Endometrium (tissue), 2 donors: ENCODE results near the gene HORMAD2.

Experiments used
- FAIRE-seq: peaks from 2 replicates; lab custom pipeline; 2012; peaks lifted over from hg19 to GRCh38; lab: Jason Lieb, UNC
- donor health status: control.
- donor health status: control.

Gene HORMAD2

GRCh38 chr22:30169002-30169401 lies 88.7 kb downstream of the HORMAD2 start:
- FAIRE-seq, result no peak

DNA sequence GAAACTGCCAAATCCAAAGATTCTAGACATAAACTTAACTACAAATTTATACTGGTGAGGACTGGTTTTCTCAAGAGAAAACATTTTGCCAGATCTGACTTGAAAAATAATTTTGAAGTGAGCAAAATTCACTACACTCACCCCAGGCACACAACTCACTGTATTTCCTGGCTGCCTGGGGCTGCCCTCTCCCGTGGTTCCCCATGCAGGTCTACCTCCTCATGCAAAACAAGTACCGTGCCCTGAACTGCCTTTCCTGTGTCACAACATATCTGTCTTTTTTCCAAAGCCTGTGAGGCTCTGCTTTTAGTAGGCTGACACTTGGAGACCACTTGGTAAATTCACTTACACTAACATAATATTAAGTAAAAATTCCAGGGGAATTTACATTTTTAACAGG lies 89.9 kb downstream of the HORMAD2 start:
- no peak for FAIRE-seq

DNA sequence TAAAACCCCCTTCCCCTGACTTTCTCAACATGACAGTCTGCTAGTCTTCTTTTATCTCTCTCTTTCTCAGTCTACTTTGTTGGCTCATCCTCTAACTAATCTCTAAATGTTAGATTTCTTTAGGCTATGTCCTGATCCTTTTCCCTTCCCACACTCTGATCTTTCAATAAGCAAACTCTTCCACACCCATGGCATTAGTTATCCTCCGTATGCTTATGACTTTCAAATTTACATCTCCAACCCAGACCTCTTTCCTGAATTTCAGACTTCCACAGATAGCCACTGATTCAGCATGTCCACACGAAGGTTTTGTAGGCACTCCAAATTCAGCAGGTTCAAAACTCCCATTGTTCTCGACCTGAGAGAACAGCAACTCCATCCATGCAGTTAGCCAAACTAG lies 90.7 kb downstream of the HORMAD2 start:
- no peak for FAIRE-seq

DNA sequence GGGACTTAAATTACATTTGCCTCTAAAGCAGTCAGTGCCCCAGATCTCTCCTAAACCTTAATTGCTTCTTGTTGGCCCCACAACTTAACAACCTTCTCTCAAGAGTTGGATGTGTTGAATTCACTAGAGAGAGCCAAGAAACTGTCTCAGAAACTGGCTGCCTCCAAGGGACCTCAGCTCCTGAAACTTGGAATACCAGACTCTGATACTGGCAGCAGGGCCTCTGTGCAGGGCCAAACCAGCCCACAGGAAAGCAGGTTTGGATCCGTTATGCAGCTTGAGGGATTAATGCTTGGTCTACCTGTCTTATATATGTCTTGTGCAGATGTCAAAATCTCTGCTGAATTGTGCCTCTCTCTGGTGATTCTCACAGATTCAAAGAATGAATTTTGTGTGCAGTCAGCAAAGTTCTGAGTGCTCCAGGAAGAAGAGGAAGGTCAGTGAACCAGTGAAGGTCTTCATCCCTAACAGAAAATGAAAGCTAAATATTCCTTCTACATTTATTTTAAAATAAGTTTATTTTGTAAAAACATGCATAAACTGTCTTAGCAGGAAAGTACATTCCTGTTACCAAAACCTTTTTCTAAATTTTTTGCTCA lies 95.5 kb downstream of the HORMAD2 start:
- no peak for FAIRE-seq

GRCh38 chr22:30176431-30176830 lies 96.2 kb downstream of the HORMAD2 start:
- FAIRE-seq, result no peak

- FAIRE-seq, result no peak
Observed at GRCh38 chr22:30178181-30179126, 98.2 kb downstream of the HORMAD2 start.

- FAIRE-seq, result no peak
Observed at GRCh38 chr22:30180616-30181015, 100.4 kb downstream of the HORMAD2 start.

- no peak for FAIRE-seq
Observed at GRCh38 chr22:30181459-30182349, 101.4 kb downstream of the HORMAD2 start.

DNA sequence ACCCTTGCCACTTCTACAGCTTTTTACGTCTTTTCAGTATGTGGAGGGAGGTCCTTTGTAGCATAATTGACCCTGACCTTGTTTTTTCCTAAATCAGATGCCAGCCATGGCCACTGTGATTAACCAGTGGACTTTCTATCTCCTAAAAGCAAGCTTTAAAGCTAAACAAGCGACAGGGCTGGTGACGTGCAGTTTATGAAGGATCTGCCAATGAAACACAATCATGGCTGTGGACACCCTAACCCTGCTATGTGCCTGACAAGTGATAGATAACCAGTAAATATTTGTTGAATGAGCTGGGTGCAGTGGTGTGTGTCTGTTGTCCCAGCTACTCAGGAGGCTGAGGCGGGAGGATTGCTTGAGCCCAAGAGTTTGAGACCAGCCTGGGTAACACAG lies 102.1 kb downstream of the HORMAD2 start:
- FAIRE-seq, result no peak

- no peak for FAIRE-seq
Observed at GRCh38 chr22:30182815-30183214, 102.6 kb downstream of the HORMAD2 start.

- FAIRE-seq, result no peak
Observed at GRCh38 chr22:30183271-30183670, 103.0 kb downstream of the HORMAD2 start.

DNA sequence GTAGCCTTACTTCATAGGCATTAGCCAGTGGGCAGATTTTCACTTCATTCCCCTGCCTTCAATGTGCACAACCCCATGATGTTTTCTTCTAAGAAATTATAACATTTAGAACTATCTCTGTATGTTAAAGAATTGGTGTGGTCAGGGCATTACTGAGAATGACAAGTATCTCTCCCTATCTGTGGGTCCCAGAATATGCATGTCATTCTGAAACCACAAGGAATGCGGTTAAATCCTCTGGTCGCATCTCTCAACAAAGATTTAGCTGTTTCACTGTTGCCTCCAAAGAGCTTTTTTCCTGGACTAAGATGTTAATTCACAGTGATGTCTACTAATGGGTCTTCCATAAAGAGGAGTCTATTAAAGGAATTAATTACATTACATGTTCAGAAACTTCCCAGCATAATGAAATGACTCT lies 103.6 kb downstream of the HORMAD2 start:
- FAIRE-seq, result no peak

- FAIRE-seq, result no peak
Observed at GRCh38 chr22:30185129-30185528, 104.9 kb downstream of the HORMAD2 start.

DNA sequence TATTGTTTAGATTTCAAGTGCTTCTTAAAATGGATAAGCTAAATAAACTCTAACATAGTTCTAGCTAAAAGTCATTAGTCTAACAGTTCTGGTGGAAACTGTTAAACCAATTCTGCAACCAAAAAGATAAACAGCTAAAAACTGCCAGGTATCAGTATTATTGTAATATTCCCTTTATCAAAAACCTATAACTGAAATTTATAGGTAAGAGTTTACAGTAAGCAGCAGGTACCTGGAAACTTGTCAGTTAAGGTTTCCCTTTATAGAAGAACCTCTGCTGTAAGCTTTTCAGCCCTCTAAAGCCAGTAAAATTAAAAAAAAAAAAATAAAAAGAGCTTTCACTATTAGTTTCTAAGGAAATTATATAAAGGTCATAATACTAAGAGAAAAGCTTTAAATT lies 105.3 kb downstream of the HORMAD2 start:
- FAIRE-seq, result no peak

GRCh38 chr22:30186041-30186440 lies 105.8 kb downstream of the HORMAD2 start:
- FAIRE-seq, result no peak

DNA sequence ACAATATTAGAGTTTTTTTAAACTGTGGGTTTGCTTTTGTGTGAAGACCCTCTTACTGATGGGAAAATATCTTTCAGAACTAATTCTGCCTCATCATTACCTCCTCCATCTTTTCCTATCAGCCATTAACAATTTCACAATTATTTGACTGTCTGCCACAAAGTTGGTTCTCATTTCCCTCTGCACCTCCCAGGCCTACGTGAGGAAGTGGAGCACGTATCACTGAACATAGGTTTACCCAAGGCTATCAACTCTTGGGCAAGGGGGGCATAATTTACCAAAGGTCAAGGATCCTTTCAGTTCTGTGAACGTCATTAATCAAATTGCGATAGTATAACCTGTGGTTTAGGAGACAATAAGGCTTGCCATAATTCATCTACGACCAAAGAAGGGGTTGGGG lies 106.2 kb downstream of the HORMAD2 start:
- FAIRE-seq, result no peak

GRCh38 chr22:30187094-30187493 lies 106.8 kb downstream of the HORMAD2 start:
- no peak for FAIRE-seq

DNA sequence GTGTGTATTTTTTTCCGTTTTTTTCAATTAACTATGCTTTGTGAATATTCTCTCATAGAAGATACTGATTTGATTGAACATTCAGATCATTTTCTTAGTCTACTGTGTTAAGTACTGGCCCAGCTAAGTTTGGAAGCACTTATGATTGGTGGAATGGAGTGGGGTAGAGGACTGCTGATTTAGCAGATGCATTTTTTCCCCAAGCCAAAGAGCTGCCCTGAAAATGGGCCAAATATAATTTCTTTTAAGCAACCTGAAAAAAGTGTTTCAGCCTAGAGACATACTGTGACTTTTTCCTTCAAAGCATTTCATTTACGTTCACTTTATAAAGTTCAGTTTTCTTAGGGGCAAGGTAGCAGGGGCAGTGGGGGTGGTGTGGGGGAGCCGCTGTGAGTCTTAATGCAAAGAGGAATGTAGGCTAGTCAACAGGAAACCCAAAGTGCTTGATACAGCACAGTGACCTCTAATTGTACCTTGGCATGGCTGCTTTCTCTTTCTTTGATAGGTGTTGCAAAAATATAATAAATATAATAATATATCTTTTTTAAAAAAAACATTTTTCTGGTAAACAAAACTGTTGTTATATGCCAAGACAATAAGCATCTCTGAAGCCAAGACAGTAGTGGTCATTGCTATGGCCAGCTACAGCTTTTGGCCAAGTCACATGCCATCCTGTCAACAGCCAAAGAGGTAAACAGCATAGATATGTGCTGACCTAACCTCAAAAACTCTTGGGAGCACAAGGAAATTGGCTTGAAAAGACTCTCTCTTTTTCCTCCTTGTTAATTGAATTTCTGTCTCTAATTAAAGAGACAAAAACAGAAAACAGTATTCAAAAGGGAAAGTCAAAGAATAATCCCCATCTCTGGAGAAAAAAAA lies 107.5 kb downstream of the HORMAD2 start:
- no peak for FAIRE-seq

DNA sequence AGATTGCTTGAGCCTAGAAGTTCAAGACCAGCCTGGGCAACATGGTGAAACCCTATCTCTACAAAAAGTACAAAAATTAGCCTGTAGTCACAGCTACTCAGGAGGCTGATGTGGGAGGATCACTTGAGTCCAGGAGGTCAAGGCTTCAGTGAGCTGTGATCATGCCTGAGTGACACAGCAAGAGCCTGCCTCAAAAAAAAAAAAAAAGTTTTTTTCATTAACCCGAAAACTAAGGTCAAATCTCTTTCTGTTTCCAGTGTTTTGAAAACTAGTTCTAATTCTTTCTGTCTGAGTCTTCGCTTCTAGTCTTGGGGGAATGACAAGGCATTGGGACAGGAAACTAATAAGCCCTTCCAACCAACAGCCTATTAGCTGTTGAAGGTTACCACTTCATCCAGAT lies 108.6 kb downstream of the HORMAD2 start:
- no peak for FAIRE-seq

- FAIRE-seq, result no peak
Observed at GRCh38 chr22:30190574-30190973, 110.3 kb downstream of the HORMAD2 start.

DNA sequence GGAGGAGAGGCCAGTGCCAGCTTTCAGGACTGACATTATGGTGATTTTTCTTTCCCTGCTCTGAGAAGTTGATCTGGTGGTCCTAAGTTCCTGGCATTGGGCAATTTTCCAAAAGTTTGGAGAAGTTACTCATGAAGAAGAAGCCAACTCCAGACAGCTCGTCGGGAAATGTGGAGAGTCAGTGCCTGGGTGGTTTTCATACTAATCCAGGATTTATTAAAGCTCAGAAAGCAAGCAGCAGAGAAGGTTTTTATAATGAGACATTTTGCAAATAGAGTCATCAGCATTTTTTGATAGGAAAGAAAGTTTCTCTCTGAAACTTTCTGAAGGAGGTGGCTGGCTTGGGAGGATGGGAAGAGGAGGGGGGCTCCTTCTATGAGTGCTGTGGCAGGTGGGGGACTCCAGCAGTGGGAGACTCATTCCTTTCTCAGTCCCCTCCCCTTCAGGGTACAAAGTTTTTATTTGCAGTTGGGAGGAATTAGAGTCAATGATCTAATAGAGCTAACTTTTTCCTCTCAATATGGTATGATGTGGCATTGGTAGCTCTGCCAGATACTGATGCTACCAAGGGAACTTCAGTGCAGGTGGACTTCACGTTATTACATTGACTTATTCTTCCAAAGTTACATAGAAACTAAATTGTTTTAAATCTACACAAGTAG lies 110.9 kb downstream of the HORMAD2 start:
- no peak for FAIRE-seq
